GM12864 (cell line): ENCODE measurements around the gene SMCP.

Source experiments
- DNase-seq: peaks from one replicate; pipeline ENCODE4 v3.0.0-alpha.2; 2011; ENCODE audit warnings: low read depth
- H3K4me3 ChIP-seq: 2 replicates; pipeline ENCODE4 v1.5.1; 2011; ENCODE audit warnings: mild to moderate bottlenecking, low read depth, low read length, control low read depth
- TF ChIP-seq, protein P1 (sequence below): IDR thresholded peaks from 2 replicates; pipeline ENCODE4 v1.5.1; 2011; ENCODE audit warnings: low read depth, mild to moderate bottlenecking, moderate library complexity, low read length, control low read depth, inconsistent platforms; ENCODE audit errors: missing control alignments

Gene SMCP

GRCh38 chr1:152876827-152877226 is 1.3 kb upstream of the SMCP start:
- DNase-seq = no peak
- TF ChIP-seq, protein P1, sequence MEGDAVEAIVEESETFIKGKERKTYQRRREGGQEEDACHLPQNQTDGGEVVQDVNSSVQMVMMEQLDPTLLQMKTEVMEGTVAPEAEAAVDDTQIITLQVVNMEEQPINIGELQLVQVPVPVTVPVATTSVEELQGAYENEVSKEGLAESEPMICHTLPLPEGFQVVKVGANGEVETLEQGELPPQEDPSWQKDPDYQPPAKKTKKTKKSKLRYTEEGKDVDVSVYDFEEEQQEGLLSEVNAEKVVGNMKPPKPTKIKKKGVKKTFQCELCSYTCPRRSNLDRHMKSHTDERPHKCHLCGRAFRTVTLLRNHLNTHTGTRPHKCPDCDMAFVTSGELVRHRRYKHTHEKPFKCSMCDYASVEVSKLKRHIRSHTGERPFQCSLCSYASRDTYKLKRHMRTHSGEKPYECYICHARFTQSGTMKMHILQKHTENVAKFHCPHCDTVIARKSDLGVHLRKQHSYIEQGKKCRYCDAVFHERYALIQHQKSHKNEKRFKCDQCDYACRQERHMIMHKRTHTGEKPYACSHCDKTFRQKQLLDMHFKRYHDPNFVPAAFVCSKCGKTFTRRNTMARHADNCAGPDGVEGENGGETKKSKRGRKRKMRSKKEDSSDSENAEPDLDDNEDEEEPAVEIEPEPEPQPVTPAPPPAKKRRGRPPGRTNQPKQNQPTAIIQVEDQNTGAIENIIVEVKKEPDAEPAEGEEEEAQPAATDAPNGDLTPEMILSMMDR = no peak
- no peak overlapping the region for H3K4me3 ChIP-seq

DNA sequence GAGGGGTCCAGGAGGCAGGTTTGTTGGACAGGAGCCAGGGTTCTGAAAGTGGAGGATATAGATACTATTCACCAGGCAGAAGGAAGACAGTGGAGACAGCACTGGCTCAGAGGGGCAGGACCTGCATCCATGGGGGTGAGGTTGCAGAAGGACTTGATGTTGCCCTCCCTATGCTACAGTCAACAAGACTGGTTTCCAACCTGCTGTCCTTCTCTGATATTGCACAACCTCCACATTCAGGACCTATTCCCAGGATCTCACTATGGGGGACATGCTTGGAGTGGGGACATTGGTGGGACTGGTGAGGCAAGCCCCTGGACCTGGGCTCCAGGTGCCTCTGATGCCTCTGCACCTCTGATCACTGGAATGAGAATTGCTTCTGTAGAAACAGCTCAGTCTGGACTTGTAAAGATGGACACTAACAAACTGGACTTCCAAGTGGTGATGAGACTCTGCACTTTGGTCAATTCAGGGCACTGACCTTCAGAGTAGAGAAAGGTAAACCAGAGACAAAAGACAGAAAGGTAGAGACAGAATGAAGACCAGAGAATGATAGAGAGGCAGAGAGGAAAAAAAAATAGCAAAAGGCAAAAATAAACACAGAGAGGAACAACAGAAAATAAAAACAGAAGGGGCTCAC is 1.6 kb downstream of the SMCP start:
- H3K4me3 ChIP-seq = no peak overlapping the region
- no peak for DNase-seq
- TF ChIP-seq, protein P1 = no peak

GRCh38 chr1:152880316-152880715 is 2.2 kb downstream of the SMCP start:
- TF ChIP-seq, protein P1 = no peak
- H3K4me3 ChIP-seq = no peak overlapping the region
- no peak for DNase-seq

GRCh38 chr1:152880907-152881306 is 2.8 kb downstream of the SMCP start:
- TF ChIP-seq, protein P1 = no peak
- H3K4me3 ChIP-seq = no peak overlapping the region
- peak; percentile 13 for DNase-seq

GRCh38 chr1:152884085-152884484 is 6.0 kb downstream of the SMCP start:
- no peak overlapping the region for H3K4me3 ChIP-seq
- no peak for DNase-seq
- TF ChIP-seq, protein P1 = no peak

DNA sequence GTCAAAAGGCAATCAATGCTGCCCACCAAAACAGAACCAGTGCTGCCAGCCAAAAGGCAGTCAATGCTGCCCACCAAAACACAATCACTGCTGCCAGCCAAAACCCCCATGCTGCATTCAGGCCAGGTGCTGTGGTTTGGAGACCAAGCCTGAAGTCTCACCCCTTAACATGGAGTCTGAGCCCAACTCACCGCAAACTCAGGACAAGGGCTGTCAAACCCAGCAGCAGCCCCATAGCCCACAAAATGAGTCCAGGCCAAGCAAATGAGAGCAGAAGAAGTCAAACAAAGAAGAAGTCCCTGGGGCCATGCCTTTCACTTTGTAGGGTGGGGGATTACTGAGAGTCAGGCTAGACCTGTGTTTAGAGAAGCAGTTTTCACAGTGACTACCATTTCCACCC is 6.4 kb downstream of the SMCP start:
- no peak for DNase-seq
- TF ChIP-seq, protein P1 = no peak
- no peak overlapping the region for H3K4me3 ChIP-seq

GRCh38 chr1:152884966-152885624 is 7.0 kb downstream of the SMCP start:
- TF ChIP-seq, protein P1 = no peak
- DNase-seq = no peak

More at GRCh38 chr1:152884966-152885624, 7.0 kb downstream of the SMCP start:
- H3K4me3 ChIP-seq = no peak overlapping the region
